HG03442 (cell line): ENCODE data around the gene SLC7A6.

Experiments
- ATAC-seq: cut with Tn5 transposase; IDR thresholded peaks from one replicate; pipeline ENCODE4 v1.9.1; 2021; ENCODE audit warnings: mild to moderate bottlenecking, moderate library complexity; ENCODE audit not compliant: unreplicated experiment

The SLC7A6 gene

DNA sequence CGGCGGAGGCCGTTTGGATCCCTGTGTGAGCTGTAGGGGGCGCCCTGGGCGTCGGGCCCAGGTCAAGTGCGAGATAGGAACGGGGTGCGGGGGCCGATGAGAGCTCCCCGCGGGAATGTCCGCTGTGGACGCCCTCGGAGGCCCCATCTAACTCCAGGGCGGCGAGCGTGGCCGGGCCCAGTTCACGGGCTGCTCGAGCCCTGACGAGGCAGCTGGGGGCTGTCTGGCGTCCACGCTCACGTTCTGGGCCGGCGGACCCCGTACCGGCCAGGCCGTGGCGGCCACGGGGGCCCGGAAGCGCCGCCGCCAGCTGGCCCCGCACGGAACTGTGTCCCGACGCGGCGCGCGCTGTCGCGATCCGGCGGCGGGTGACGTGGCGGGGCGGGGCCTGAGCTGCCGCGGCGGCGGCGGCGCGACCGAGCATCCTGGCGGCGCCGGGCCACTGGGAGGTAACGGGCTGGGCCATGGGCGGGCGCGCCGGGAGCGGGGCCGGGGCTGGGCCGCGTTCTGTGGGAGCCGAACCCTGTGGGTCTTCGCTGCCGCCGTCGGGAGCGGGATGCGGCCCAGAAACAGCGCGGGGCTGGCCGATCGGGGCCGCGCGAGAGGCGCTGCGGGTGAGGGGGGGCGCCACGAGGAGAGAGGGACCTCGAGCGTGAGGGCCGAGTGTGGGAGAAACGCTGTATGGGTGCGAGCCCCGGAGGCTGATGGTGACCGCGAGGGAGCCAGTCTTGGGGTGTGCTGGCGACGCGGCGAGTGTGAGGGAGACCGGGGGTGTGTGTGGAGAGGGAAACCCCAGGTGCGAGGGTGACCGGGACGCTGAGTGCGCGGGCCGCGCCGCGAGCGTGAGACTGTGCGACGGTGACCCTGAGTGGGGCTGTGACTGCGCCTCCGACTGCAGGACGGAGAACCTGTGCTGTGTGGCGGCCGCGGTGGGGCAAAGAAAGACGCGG, at the start of gene SLC7A6:
TSS of gene SLC7A6 (plus strand) at position 399 of the 950 bp plus-strand sequence. CDS start 10,201 bp downstream, outside the sequence.
- ATAC-seq = peak; percentile 47

DNA sequence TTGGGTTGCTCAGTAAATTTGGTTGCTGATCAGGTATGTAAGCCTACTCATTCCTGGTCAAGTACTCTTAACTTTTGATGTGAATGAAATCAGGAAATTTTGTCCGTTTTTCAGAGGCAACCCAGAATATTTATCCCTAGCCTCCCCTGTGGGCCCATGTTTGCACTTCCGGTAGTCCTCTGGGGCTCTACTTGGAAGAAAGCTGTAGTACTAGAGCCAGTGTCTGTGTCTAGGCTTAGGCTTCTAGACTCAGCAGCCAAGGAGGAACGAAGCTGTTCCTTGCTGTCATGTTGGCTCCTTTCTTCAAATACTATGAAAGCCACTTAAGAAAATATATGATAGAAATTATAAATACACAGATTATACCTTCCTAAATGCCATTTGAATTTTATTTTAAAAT, 49.6 kb upstream of the SLC7A6 start:
- no peak for ATAC-seq

GRCh38 chr16:68215302-68215701, 49.0 kb upstream of the SLC7A6 start:
- ATAC-seq = no peak

GRCh38 chr16:68216240-68216639, 48.1 kb upstream of the SLC7A6 start:
- no peak for ATAC-seq

GRCh38 chr16:68217506-68217905, 46.8 kb upstream of the SLC7A6 start:
- ATAC-seq = no peak

- no peak for ATAC-seq
These were observed 44.5 kb upstream of the SLC7A6 start for GRCh38 chr16:68219725-68220351.

- no peak for ATAC-seq
These were observed 41.3 kb upstream of the SLC7A6 start for GRCh38 chr16:68223072-68223471.

DNA sequence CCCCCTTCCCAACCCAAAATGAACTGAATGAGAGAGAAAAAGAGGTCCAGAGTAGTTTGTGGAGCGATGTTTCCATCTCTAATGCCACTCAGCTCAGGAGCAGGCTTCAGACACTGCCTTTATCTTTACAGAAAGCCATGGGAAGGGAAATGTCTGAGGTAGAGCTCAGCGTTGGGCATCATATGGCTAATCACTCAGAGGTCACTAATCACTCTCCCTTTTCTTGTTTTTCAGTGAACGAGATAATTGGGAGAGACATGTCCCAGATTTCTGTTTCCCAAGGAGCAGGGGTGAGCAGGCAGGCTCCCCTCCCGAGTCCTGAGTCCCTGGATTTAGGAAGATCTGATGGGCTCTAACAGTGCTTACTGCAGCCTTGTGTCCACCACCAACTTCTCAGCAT, 38.2 kb upstream of the SLC7A6 start:
- no peak for ATAC-seq

DNA sequence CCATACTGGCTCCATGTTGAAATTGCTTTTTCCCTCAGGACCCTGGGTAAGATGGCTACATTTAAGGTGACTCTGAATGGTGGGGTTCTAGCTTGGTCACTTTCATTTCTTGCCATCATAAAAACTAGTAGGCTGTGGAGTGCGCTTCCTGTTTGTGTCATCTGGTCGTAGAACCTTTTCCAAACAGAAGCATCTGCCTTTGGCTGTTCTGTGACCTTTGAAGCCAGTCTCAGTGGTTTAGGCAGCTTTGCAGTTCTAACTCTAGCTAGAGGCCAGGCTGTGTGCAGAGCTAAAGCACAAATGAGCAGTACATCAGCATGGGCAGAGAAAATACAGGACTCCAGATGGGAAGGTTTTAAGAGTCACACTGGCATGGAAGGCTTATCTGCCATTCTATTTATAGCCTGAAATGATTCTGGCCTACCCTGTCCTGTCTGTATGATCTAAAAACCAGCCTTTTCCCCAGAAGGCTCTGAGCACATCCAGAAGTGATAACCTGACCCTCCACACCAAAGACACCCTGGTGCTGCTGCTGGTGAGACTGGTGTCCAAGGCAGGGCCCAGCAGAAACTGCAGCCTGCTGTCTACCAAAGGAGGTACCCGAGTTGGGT, 37.0 kb upstream of the SLC7A6 start:
- ATAC-seq = no peak

DNA sequence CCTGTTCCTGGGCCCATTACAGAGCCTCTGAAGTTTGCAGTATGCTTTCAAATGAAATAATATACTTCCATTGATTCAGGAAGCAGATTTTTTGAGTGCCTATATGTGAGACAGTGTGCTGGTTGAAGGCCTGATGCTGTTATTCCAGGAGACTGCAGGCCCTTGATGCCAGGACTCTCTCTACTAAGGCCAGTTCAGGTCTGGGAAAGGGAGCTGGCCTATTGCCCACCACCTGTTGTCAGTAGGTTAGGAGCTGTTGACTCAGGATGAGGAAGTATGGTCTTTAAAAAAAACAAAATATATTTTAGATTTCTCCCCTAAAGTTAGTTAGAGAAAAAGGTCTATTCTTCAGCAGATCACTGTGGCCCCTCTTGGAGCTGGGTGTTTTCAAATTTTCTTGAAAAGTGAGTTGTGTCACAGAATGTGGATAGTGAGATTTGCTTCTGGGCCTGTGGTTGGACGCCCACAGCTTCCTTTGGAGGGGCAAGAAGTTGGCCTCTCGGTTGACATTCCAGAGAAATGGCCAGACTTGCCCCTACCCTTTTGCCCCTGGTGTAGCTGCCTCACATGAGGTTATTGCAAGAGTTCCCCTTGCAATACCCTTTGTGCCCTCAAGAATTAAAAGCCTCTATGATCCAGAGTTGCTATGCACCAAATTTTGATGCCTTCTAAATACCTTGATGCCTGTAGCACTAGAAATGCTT, 36.3 kb upstream of the SLC7A6 start:
- ATAC-seq = no peak

- no peak for ATAC-seq
These were observed 35.7 kb upstream of the SLC7A6 start for GRCh38 chr16:68228652-68229051.

DNA sequence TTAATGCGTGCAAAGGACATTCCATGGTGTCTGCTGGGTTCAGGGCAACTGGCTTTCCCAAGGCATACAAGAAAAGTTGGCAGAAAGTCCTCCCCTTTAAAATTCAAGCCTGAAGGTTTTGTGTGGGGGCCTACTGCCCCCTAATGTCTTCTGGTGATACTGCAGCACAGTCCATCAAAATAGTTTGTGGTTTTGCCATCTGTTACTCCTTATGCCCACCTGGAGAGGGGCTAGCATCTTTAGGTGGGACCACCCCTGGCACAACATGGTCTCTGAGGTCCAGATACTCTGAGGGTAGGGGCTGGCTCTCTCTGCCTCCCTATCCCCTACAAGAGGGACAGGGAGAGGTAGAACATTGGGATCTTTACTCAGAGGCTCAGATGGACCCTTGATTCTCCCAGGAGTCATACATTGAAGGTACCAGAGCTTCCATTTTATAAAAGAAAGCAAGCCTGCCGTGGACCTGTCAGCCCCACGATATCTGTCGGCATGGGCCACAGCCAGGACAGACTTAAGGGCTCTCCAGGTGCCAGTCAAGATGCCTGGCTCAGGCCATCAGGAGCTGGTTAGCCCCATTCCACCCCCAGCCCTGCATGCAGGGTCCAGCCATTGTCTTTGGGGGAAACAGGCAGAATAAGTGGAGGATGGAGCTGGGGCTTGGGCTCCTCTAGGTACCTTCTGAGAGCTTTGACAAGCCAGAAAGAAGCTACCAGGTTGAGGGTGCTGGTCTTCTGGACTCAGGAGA, 34.7 kb upstream of the SLC7A6 start:
- ATAC-seq = no peak

GRCh38 chr16:68230176-68230571, 34.2 kb upstream of the SLC7A6 start:
- no peak for ATAC-seq

- ATAC-seq = no peak
These were observed 33.4 kb upstream of the SLC7A6 start for GRCh38 chr16:68230956-68231355.

GRCh38 chr16:68231384-68232136, 32.8 kb upstream of the SLC7A6 start:
- ATAC-seq = no peak

DNA sequence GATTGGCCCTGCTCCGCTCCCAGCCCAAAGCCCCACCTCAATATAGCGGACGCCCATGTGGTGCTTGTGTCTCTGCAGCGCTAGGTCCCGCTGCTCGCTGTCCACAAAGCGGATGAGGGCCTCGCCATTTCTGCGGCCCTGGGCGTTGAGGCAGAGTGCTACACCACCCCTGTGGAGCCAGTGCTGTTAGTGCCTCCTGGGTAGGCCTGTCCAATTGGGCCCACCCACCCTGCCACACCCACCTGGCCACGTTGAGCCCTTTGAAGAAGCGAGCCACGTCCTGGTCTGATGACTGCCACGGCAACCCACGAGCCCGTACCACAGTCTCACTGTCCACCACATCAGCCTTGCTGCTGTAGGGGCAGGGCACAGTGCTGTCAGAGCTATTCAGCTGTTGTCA, 32.0 kb upstream of the SLC7A6 start:
- ATAC-seq = no peak

- ATAC-seq = no peak
These were observed 31.1 kb upstream of the SLC7A6 start for GRCh38 chr16:68233085-68233834.

DNA sequence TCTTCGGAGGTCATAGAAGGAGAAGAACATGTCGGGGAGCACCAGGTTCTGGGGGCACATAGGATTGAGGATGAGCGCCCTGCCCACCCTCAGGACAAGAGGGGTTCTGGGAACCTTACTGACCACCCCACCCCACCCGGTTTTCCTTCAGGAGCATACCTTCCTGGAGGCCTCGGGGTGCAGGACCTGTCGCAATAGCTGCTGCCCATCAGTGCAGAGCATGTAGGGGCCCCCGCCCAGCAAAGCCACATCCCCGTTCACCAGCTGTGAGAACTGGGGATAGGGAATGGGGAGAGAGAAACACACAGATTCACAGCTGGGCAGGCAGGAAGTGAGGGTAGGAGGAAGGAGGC, 30.5 kb upstream of the SLC7A6 start:
- no peak for ATAC-seq
